Activated CD8-positive, alpha-beta memory T cell treated with anti-CD3 and anti-CD28 coated beads for 48 hours (primary cell): ENCODE results near the gene RBM19.

Experiments used
- DNase-seq, 3 experiments: peaks; one replicate each; pipeline ENCODE4 v3.0.0-alpha.2; 2020; ENCODE audit warnings: low read depth in 2 of 3, low spot score in 2 of 3

The RBM19 gene

DNA sequence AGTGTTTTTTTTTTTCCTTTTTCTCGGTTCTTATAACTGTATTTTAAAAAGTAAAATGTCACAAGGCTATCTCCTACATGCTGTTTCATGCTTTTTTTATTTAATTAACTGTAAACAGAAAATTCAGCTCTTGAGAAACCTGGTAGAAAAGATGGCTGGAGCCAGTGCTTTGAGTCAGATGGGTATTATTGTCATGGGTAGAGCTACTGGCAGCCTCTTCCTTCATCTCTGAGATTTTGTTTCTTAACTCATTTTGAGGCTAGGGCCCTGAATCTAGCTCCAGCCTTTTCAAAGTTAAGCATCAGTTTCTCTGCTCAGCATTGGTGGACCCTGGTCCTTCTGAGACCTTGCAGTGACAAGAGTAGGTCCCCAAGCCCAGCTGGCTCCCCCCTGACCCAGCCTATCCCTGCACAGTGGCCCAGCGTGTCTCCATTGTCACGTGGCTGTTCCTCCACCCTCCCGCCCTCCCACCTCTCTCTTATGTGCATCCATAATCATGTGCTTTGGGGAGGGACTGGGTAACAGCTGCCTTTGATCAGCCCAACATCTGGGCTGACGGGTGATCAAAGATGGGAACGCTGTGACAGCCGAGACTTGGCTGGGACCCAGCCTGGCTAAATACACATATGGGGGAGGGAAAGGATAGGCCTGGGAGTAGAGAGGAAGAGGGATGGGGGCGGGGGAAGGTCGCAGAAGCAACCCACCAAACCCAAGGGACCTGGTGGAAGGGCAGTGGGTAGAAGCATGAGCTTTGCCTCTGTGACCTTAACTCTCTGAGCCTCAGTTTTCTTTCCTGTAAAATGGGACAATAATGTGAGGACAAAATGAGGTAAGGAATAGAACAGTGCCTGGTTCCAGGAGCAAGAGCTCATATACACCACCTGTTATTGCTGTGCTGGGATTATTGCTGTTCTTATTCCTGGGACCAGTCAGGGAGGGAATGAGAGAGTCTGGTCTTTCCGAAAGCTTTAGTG is 24.4 kb upstream of the RBM19 start:
- no peak for DNase-seq

DNA sequence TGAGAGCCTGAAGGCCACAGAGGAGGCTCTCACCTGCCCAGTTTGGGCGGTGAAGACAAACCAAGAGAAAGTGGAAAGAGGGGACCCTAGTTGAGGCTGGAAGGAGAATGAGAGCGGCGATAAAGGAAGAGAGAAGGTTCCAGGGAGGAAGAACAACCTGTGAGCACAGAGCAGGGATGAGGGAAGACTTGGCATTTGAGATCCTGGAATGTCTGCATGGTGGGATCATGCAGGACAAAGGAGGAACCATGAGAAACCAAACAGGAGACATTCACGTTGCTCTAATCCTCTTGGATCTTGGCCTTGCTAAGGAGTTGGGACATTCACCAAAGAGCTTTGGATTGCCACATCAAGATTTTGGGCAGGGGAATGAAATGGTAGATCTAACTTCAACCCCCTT is 22.9 kb upstream of the RBM19 start:
- no peak for DNase-seq

- no peak for DNase-seq
These were observed 21.9 kb upstream of the RBM19 start for GRCh38 chr12:113988064-113988451.

GRCh38 chr12:113987261-113988063 is 21.3 kb upstream of the RBM19 start:
- DNase-seq = no peak

GRCh38 chr12:113984464-113984863 is 18.3 kb upstream of the RBM19 start:
- no peak for DNase-seq

DNA sequence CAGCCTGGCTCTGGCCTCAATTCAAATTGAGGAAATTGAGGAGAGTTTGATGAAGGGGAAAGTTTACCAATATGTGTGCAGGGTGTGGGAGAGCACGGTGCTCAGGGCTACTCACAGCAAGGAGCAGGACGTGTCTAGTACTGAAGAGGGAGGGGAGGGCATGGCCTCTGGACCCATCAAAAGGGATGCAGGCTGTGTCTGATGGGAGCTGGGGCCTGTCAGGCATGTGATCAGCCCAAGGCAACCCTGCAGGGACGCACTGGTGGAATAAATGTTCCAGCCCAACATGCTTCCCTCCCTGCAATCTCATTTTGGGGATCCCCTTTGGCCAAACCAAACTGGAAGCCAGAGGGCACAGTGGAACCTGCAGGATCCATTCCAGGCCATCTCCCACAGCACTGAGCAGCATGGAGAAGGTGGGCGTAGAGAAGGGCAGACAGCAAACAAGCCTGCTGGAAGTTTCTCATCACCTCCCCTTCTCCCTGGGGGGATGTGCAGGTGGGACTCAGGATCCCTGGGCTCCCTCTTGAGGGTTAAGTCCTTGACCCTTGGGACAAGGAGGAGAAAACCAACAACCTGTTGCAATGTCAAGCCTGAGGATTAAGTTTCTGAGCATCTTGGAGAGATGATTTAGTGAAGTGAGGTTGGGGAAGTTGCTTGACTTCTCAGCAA is 17.8 kb upstream of the RBM19 start:
- DNase-seq = no peak

- DNase-seq = no peak
These were observed 17.1 kb upstream of the RBM19 start for GRCh38 chr12:113983265-113983664.

- DNase-seq = no peak
These were observed 15.8 kb upstream of the RBM19 start for GRCh38 chr12:113981876-113982275.

DNA sequence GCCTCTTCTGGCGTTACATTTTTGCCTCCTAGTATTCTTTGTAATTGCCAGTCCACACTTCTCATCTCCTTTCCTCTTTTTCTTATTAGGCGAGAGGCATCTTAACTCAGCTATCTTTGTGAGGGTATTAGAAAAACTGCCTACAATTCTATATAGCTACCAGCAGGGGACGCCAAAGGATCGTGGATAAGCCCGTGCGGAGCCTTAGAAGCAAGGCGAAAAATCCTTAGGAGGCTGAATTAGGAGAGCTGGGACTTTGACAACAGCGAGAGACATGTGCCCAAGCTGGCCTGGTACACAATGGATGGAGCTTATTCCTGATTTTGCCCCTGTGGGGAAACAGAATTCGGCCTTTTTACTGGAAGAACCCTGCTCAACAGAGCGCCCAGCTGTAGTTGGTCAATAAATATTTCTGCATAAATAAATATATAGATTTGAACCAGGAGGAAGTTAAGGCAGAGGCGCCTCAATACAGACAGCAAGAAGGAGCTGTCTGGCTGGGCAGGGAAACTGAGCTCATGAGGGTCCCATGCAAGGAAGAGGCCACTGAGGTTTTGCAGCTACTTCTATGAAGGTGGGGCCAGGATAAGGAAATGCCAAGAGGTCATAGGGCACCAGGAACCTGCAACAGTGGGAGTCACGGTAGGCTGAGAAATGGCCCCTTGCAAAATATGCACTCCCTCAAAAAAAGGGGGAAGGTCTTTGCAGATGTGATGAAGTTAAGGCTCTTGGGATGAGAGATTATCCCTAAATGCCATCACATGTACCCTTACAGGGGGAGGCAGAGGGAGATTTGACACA is 14.6 kb upstream of the RBM19 start:
- peak in 1 of 3 experiments; percentile 7 for DNase-seq

DNA sequence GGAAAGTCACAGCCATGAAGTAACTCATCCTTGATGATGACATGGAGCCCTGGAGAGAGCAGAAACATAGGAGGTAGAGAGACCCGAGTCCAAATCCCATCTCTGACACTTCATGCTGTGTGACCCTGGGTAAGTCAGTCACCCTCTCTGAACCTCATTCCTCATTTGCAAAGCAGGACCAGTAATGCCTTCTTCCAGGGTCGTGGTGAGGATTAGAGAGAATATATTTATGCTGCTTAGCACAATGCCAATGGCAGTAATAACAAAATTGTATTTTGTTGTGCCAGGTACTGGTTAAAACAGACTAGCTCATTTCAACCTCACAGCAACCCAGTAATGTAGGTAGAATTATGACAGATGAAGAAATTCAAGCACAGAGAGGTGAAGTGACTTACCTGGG is 13.9 kb upstream of the RBM19 start:
- no peak for DNase-seq

DNA sequence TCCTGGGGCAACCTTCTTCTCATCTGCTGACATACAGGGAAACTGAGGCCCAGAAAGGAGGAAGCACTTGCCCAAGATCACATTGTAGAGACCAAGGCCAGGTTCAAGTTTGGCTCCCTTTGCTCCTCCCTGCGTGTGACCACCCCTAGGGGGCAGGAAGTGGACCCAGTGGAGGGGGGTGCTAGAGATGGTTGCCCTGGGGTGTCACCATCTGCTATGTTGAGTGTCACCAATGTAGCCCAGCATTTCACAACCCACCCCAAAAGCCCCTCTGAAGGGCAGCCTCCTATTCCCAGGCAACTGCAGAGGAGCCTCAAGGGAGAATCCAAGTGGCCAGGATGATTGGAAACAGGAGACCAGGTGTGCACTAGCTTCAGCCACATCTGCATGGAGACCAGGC is 12.0 kb upstream of the RBM19 start:
- DNase-seq = no peak

DNA sequence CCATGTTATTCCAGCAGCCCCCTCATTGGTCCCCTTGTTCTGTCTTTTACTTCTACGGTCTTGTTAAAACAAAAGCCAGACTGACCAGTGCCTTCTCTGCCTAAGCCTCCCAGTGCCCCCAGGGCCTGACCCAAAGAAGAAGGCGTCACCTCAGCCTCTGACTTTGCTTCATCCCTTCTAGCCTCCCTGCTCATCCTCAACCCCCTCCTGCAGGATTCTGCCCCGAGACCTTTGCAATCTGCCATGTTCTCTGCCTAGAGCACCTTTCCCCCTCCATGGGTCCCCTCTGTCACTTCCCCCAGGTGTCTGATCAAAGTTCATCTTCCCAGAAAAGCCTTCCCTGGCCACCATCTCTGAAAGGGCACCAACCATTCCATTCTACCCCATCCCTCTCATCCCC is 7.9 kb upstream of the RBM19 start:
- DNase-seq = no peak

DNA sequence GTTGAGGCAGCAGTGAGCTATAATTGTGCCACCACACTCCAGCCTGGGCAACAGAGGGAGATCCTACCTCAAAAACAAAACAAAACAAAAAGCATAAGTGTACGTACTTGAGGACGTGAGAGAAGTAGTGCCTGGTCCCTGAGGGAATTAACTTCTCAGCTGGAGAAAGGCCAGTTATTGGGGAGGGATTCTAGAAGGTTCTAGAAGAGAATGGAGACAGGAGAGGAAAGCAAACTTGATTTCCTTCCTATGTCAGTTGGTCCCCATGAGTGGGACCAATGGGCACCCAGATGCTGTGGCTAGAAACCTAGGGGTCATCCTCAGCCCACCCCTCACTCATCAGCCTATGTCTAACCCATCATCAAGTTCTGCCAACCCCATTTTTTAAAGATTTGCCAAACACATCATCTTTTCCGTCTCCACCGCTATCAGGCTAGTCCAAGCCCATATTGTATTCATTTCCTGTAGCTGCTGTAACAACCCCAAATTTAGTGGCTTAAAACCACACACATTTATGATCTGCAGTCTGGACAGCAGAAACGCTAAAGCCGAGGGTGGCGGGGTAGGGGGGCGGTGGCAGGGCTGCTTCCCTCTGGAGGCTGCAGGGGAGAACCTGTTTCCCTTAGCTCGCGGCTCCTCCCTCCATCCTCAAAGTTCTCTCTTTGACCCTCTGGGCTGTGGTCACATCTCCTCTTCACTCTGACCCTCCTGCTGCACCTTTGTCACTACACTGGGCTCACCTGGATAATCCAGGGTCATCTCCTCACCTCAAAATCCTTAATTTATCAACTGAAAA is 7.2 kb upstream of the RBM19 start:
- no peak for DNase-seq

DNA sequence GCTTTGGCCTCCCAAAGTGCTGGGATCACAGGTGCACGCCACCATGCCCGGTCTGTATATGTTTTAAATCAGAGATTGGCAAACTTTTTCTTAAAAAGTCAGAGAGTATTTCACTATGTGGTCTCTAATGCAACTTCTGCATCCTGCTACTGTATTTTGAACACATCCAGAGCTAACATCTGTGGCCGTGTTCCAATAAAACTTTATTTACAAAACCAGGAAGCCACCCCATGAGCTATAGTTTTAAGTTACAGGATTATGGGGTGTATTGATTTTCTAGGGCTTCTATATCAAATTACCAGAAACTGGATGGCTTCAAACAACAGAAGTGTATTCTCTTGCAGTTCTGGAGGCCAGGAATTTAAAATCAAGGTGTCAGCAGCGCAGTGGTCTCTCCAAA is 5.3 kb upstream of the RBM19 start:
- DNase-seq = no peak

DNA sequence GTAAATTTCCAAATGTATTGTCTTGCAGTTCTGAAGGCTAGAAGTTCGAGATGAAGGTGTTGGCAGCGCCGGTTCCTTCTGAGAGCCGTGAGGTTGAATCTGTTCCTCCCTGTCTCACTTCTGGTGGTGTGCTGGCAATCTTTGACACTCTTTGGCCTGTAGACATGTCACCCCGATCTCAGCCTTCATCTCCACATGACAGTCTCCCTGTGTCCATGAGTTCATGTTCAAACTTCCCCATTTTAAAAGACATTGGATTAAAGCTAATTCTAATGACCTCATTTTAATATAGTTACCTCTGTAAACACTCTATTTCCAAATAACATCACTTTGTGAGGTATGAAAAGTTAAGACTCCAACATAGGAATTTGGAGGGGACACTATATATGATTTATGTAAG is 4.1 kb upstream of the RBM19 start:
- no peak for DNase-seq

GRCh38 chr12:113967368-113967767 is 1.2 kb upstream of the RBM19 start:
- no peak for DNase-seq

DNA sequence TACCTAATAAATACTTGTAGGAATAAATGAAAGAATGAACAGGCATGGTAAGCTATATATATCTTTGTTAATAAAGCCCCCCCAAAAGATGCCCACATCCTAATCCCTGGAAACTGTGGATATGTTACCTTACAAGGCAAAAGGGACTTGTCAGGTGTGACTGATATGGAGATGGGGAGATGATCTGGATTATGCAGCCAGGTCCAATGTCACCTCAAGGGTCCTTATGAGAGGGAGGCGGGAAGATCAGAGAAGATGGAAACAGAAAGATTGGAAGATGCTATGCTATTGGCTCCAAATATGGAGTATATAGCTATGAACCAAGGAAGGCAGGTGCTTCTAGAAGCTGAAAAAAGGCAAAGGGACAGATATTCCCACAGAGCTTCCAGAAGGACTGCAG is 3.4 kb downstream of the RBM19 start:
- DNase-seq = no peak

DNA sequence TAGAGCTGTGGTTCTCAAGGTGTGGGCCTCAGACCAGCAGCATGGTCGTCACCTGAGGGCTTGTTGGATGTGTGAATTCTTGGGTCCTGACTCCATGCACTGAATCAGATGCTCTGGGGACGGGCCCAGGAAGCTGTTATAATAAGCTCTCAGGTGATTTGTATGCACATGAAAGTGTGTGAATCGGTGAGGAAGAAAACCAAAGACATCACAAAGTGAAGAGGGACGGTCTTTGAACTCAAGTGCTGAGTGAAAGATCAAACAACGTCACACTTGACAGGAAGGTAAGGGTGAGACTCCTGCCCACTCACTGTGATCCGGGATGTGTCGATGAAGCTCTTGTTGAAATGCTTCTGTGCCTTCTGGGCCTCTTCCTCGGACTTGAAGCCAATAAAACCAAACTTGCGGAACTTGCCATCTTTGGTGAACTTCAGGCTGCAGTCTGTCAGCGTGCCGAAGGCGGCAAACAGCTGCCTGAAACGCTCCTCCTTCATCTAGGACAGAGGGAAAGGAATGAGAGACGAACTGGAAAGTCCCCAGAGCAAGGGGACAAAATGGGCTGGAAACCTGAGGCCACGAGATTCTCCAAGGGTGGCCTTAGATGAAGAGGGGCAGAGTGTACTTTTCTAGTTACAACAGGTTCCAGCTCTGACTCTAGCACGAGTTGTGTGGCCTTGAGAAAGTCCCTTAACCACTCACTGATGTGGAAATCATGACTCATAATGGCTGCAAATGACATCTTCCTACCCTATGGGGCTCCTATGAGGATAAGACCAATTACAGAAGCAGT is 4.0 kb downstream of the RBM19 start:
- DNase-seq = peak; percentile 21 to 30 (median 21)

DNA sequence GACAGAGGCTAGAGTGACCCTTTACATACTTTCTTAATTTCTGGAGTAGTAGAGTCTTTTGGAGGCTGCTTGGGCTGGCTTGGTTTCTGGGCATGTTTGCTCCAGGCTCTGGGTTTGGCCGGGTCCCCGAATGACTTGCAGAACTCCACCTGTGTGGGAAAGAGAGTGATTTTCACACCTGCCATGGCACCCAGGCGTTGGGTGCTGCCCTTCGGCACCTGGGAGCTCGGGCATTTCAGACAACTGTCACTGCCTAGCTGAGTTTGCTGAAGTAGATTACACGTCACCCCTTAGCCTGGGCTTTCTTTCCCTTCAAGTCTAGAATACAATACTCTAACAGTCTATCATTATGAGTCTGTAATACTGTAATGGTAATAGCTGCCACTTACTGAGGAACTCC is 6.1 kb downstream of the RBM19 start:
- DNase-seq = no peak
